ENCODE results near the gene CDC20B. TPM values are rescaled to one million over a fixed set of nuclear protein-coding genes. Genes with fewer than 3 reads are reported as not detected.

CDC20B gene
- polyA plus RNA-seq, 2 of the 4 experiments (the other 2 are of a cell fraction), result 0.05 TPM; not detected in 1

- TF ChIP-seq ESRRA (IDR thresholded peaks at IDR 0.05; ENCODE audit: borderline replicate concordance, low read length), result no peak
- no peak for TF ChIP-seq EP300 (IDR thresholded peaks at IDR 0.05)
- no peak for TF ChIP-seq ZSCAN20 (CRISPR knock-in tag; IDR thresholded peaks at IDR 0.05)
- no peak for TF ChIP-seq FOSL2 (IDR thresholded peaks at IDR 0.05)
- no peak for TF ChIP-seq FOSL2 (CRISPR knock-in tag; IDR thresholded peaks at IDR 0.05)
Measured at GRCh38 chr5:55187370-55187769, 14.4 kb upstream of the CDC20B start (continued).

DNA sequence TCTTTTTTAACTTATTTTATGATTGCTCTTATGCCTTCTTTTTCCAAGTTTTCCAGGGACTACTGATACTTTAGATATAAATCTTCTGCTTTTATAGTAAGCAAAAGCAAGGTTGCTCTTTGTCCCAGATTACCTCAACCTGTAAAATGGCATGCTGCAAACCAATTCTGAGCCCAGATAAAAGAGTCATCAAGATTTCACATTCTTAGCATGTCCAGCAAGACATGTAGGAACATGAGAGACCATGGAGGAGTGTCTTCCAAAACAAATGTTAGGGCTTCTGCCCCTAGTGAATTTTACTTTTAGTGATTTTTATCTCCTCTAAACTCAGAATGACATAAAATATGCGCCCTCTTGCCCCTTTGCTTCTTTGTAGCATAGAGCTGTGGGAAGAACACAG is 7.0 kb upstream of the CDC20B start:
- ATAC-seq (no peak), FAIRE-seq (no peak), DNase-seq (ENCODE audit: low read depth in 1 of 2, low spot score in 1 of 2) (no peak)
- WGBS (ENCODE audit: missing lambda C conversion rate), result 8% methylated on average over 1 of the region's 1 CpG
- ChIA-PET POLR2A (no interaction called here), CTCF (interaction anchor here (1.1 to 1.8 kb wide), 2 partner anchors 9 to 512 kb away, joined by 3 to 4 read pairs; no protein-coding TSS in a partner anchor)
- Histone ChIP-seq H3K27ac (no peak overlapping the region), H3K4me1 (peaks cover 12% of the 10 kb centered on the region), H3K9me3 (no peaks in the 10 kb centered on the region), H3K4me2 (no peak overlapping the region), H3K4me3 (no peak overlapping the region)
- TF ChIP-seq SMC3 (IDR thresholded peaks at IDR 0.05) (no peak), KDM1A (IDR thresholded peaks at IDR 0.05; ENCODE audit: low read depth) (no peak), RARB (CRISPR knock-in tag; IDR thresholded peaks at IDR 0.05) (no peak), KDM5A (IDR thresholded peaks at IDR 0.05) (no peak), BHLHE40 (IDR thresholded peaks at IDR 0.05; ENCODE audit: low read depth, low read length) (no peak), HOXA7 (CRISPR knock-in tag; IDR thresholded peaks at IDR 0.05) (no peak), MAZ (IDR thresholded peaks at IDR 0.05; ENCODE audit: borderline replicate concordance, low read depth, low read length) (no peak), EP300 (IDR thresholded peaks at IDR 0.05) (no peak), BCL3 (IDR thresholded peaks at IDR 0.05) (no peak), CBX2 (IDR thresholded peaks at IDR 0.05; ENCODE audit: borderline replicate concordance, low read depth) (no peak), RFX5 (IDR thresholded peaks at IDR 0.05) (no peak), ZSCAN20 (CRISPR knock-in tag; IDR thresholded peaks at IDR 0.05) (no peak), ZFP36 (IDR thresholded peaks at IDR 0.05; ENCODE audit: borderline replicate concordance, partially characterized antibody) (no peak), EHF (CRISPR knock-in tag; IDR thresholded peaks at IDR 0.05) (no peak)
- TF ChIP-seq, protein P1, sequence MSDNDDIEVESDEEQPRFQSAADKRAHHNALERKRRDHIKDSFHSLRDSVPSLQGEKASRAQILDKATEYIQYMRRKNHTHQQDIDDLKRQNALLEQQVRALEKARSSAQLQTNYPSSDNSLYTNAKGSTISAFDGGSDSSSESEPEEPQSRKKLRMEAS (IDR thresholded peaks at IDR 0.05), result no peak
- TF ChIP-seq, protein P2, sequence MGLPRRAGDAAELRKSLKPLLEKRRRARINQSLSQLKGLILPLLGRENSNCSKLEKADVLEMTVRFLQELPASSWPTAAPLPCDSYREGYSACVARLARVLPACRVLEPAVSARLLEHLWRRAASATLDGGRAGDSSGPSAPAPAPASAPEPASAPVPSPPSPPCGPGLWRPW (IDR thresholded peaks at IDR 0.05), result no peak
- TF ChIP-seq, protein P3, sequence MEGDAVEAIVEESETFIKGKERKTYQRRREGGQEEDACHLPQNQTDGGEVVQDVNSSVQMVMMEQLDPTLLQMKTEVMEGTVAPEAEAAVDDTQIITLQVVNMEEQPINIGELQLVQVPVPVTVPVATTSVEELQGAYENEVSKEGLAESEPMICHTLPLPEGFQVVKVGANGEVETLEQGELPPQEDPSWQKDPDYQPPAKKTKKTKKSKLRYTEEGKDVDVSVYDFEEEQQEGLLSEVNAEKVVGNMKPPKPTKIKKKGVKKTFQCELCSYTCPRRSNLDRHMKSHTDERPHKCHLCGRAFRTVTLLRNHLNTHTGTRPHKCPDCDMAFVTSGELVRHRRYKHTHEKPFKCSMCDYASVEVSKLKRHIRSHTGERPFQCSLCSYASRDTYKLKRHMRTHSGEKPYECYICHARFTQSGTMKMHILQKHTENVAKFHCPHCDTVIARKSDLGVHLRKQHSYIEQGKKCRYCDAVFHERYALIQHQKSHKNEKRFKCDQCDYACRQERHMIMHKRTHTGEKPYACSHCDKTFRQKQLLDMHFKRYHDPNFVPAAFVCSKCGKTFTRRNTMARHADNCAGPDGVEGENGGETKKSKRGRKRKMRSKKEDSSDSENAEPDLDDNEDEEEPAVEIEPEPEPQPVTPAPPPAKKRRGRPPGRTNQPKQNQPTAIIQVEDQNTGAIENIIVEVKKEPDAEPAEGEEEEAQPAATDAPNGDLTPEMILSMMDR (IDR thresholded peaks at IDR 0.05), result no peak
- TF ChIP-seq, protein P4, sequence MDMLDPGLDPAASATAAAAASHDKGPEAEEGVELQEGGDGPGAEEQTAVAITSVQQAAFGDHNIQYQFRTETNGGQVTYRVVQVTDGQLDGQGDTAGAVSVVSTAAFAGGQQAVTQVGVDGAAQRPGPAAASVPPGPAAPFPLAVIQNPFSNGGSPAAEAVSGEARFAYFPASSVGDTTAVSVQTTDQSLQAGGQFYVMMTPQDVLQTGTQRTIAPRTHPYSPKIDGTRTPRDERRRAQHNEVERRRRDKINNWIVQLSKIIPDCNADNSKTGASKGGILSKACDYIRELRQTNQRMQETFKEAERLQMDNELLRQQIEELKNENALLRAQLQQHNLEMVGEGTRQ (IDR thresholded peaks at IDR 0.05), result no peak

DNA sequence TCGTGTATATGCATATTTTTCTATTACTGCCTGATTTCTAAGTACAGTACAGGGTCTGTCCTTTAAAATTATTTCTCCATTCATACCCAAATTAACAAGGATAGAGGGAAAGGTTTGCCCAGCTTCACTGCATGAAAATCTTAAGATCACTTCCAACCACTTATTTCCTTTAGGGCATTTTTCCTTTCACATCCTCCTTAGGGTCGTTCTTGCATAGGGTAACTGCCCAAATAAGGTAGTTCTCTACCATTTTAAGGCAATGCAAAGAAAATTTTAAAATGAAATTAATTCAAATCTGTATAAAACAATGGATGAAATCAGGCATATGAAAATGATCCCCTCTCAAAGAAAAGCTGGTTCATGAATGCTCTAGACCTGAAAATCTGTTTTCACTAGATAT is 4.1 kb upstream of the CDC20B start:
- ChIA-PET POLR2A (no interaction called here), CTCF (interaction anchor here (0.8 to 3.3 kb wide), 5 partner anchors 9 to 100 kb away, joined by 3 to 20 read pairs (median 11); partner anchors contain the start of gene GPX8)
- Histone ChIP-seq H3K4me2 (peak overlapping the region; percentile 99), H3K27ac (no peak overlapping the region), H3K9me3 (no peaks in the 10 kb centered on the region), H3K4me3 (peak overlapping the region; percentile 47), H3K4me1 (peaks cover 23% of the 10 kb centered on the region)
- no peak for FAIRE-seq
- WGBS (ENCODE audit: missing lambda C conversion rate), result 20% methylated on average over 2 of the region's 2 CpGs
- no peak for ATAC-seq
- TF ChIP-seq NPAS2 (CRISPR knock-in tag; IDR thresholded peaks at IDR 0.05; ENCODE audit: borderline replicate concordance) (no peak), JUNB (IDR thresholded peaks at IDR 0.05) (no peak), JUN (IDR thresholded peaks at IDR 0.05) (no peak), REST (IDR thresholded peaks at IDR 0.05) (no peak), CBX8 (IDR thresholded peaks at IDR 0.05) (no peak), MAFK (IDR thresholded peaks at IDR 0.05; ENCODE audit: partially characterized antibody) (no peak), HOXB5 (CRISPR knock-in tag; IDR thresholded peaks at IDR 0.05) (no peak), RARB (CRISPR knock-in tag; IDR thresholded peaks at IDR 0.05) (no peak)
- TF ChIP-seq, protein P2 (IDR thresholded peaks at IDR 0.05), result no peak
- DNase-seq (ENCODE audit: low read depth in 1 of 2, low spot score in 1 of 2), result no peak

Measured in A549 (cell line).